ENCODE results near the gene STK32C. TPM values are rescaled to one million over a fixed set of nuclear protein-coding genes. Genes with fewer than 3 reads are reported as not detected.

STK32C gene
- total RNA-seq, 1 experiment from 2014 or later: 5.5 TPM

- H3K27ac ChIP-seq: no peak overlapping the region
- H3K9me3 ChIP-seq (replicated peaks): no peaks in the 10 kb centered on the region
- no peak overlapping the region for H3K4me3 ChIP-seq
- H3K27me3 ChIP-seq (replicated peaks): no peaks in the 10 kb centered on the region
- no peak for DNase-seq (ENCODE audit: low read depth in 1 of 2, low spot score in 2 of 2)
- no peaks in the 10 kb centered on the region for H3K4me1 ChIP-seq (replicated peaks)
- H3K36me3 ChIP-seq: no peaks in the 10 kb centered on the region
Observed at GRCh38 chr10:132175408-132175807, 132.3 kb downstream of the STK32C start.

GRCh38 chr10:132174237-132174636, 133.5 kb downstream of the STK32C start:
- no peaks in the 10 kb centered on the region for H3K36me3 ChIP-seq
- no peaks in the 10 kb centered on the region for H3K27me3 ChIP-seq (replicated peaks)
- no peaks in the 10 kb centered on the region for H3K4me1 ChIP-seq (replicated peaks)
- no peak for DNase-seq (ENCODE audit: low read depth in 1 of 2, low spot score in 2 of 2)
- no peak overlapping the region for H3K27ac ChIP-seq
- no peak overlapping the region for H3K4me3 ChIP-seq
- H3K9me3 ChIP-seq (replicated peaks): no peaks in the 10 kb centered on the region

GRCh38 chr10:132173185-132173584, 134.6 kb downstream of the STK32C start:
- Histone ChIP-seq H3K36me3 (no peaks in the 10 kb centered on the region), H3K27me3 (replicated peaks) (no peaks in the 10 kb centered on the region), H3K4me3 (no peak overlapping the region), H3K4me1 (replicated peaks) (no peaks in the 10 kb centered on the region), H3K9me3 (replicated peaks) (no peaks in the 10 kb centered on the region), H3K27ac (no peak overlapping the region)
- no peak for DNase-seq (ENCODE audit: low read depth in 1 of 2, low spot score in 2 of 2)

- DNase-seq (ENCODE audit: low read depth in 1 of 2, low spot score in 2 of 2): no peak
- H3K27ac ChIP-seq: no peak overlapping the region
- H3K4me1 ChIP-seq (replicated peaks): no peaks in the 10 kb centered on the region
- H3K9me3 ChIP-seq (replicated peaks): no peaks in the 10 kb centered on the region
- no peaks in the 10 kb centered on the region for H3K27me3 ChIP-seq (replicated peaks)
- no peaks in the 10 kb centered on the region for H3K36me3 ChIP-seq
- H3K4me3 ChIP-seq: no peak overlapping the region
Observed at GRCh38 chr10:132172091-132173066, 135.4 kb downstream of the STK32C start.

- H3K4me1 ChIP-seq (replicated peaks): no peaks in the 10 kb centered on the region
- no peak for DNase-seq (ENCODE audit: low read depth in 1 of 2, low spot score in 2 of 2)
- H3K4me3 ChIP-seq: no peak overlapping the region
- H3K27me3 ChIP-seq (replicated peaks): no peaks in the 10 kb centered on the region
- H3K9me3 ChIP-seq (replicated peaks): no peaks in the 10 kb centered on the region
- H3K27ac ChIP-seq: no peak overlapping the region
- H3K36me3 ChIP-seq: no peaks in the 10 kb centered on the region
Observed at GRCh38 chr10:132170561-132171361, 137.0 kb downstream of the STK32C start.

- Histone ChIP-seq H3K27ac (no peak overlapping the region), H3K9me3 (replicated peaks) (no peaks in the 10 kb centered on the region), H3K4me3 (no peak overlapping the region), H3K27me3 (replicated peaks) (no peaks in the 10 kb centered on the region), H3K36me3 (no peaks in the 10 kb centered on the region), H3K4me1 (replicated peaks) (no peaks in the 10 kb centered on the region)
- no peak for DNase-seq (ENCODE audit: low read depth in 1 of 2, low spot score in 2 of 2)
Observed at GRCh38 chr10:132169766-132170560, 137.8 kb downstream of the STK32C start.

- Histone ChIP-seq H3K27me3 (replicated peaks) (no peaks in the 10 kb centered on the region), H3K4me3 (no peak overlapping the region), H3K9me3 (replicated peaks) (no peaks in the 10 kb centered on the region), H3K36me3 (no peaks in the 10 kb centered on the region), H3K27ac (no peak overlapping the region), H3K4me1 (replicated peaks) (no peaks in the 10 kb centered on the region)
- no peak for DNase-seq (ENCODE audit: low read depth in 1 of 2, low spot score in 2 of 2)
Observed at GRCh38 chr10:132169031-132169765, 138.6 kb downstream of the STK32C start.

- Histone ChIP-seq H3K4me1 (replicated peaks) (no peaks in the 10 kb centered on the region), H3K27ac (no peak overlapping the region), H3K36me3 (no peaks in the 10 kb centered on the region), H3K27me3 (replicated peaks) (no peaks in the 10 kb centered on the region), H3K9me3 (replicated peaks) (no peaks in the 10 kb centered on the region), H3K4me3 (no peak overlapping the region)
- DNase-seq (ENCODE audit: low read depth in 1 of 2, low spot score in 2 of 2): no peak
Observed at GRCh38 chr10:132168571-132169030, 139.1 kb downstream of the STK32C start.

- Histone ChIP-seq H3K27me3 (replicated peaks) (no peaks in the 10 kb centered on the region), H3K27ac (no peak overlapping the region), H3K9me3 (replicated peaks) (no peaks in the 10 kb centered on the region), H3K36me3 (no peaks in the 10 kb centered on the region), H3K4me1 (replicated peaks) (no peaks in the 10 kb centered on the region), H3K4me3 (no peak overlapping the region)
- DNase-seq (ENCODE audit: low read depth in 1 of 2, low spot score in 2 of 2): no peak
Observed at GRCh38 chr10:132167976-132168375, 139.8 kb downstream of the STK32C start.

- H3K36me3 ChIP-seq: no peaks in the 10 kb centered on the region
- H3K4me3 ChIP-seq: no peak overlapping the region
- no peaks in the 10 kb centered on the region for H3K27me3 ChIP-seq (replicated peaks)
- no peaks in the 10 kb centered on the region for H3K9me3 ChIP-seq (replicated peaks)
- no peaks in the 10 kb centered on the region for H3K4me1 ChIP-seq (replicated peaks)
- H3K27ac ChIP-seq: no peak overlapping the region
- no peak for DNase-seq (ENCODE audit: low read depth in 1 of 2, low spot score in 2 of 2)
Observed at GRCh38 chr10:132167041-132167674, 140.6 kb downstream of the STK32C start.

GRCh38 chr10:132166216-132166950, 141.4 kb downstream of the STK32C start:
- H3K4me1 ChIP-seq (replicated peaks): no peaks in the 10 kb centered on the region
- no peak for DNase-seq (ENCODE audit: low read depth in 1 of 2, low spot score in 2 of 2)
- no peaks in the 10 kb centered on the region for H3K9me3 ChIP-seq (replicated peaks)
- no peak overlapping the region for H3K4me3 ChIP-seq
- H3K27ac ChIP-seq: no peak overlapping the region
- no peaks in the 10 kb centered on the region for H3K36me3 ChIP-seq
- H3K27me3 ChIP-seq (replicated peaks): no peaks in the 10 kb centered on the region

GRCh38 chr10:132165416-132165980, 142.3 kb downstream of the STK32C start:
- Histone ChIP-seq H3K9me3 (replicated peaks) (no peaks in the 10 kb centered on the region), H3K27me3 (replicated peaks) (no peaks in the 10 kb centered on the region), H3K27ac (no peak overlapping the region), H3K36me3 (no peaks in the 10 kb centered on the region), H3K4me3 (no peak overlapping the region), H3K4me1 (replicated peaks) (no peaks in the 10 kb centered on the region)
- DNase-seq (ENCODE audit: low read depth in 1 of 2, low spot score in 2 of 2): no peak

All from SJSA1 (cell line).